Keratinocyte (primary cell): ENCODE measurements around the gene MINDY1.

ENCODE experiments used
- EZH2 ChIP-seq: IDR thresholded peaks from one replicate; pipeline ENCODE4 v1.6.1; 2012; ENCODE audit warnings: inconsistent platforms, mild to moderate bottlenecking, low read length, moderate library complexity
- TF ChIP-seq, protein P1 (sequence below), 3 experiments: IDR thresholded peaks in 1 of 3; conservative IDR thresholded peaks in 1 of 3; optimal IDR thresholded peaks in 1 of 3; 2 replicates in 2 of 3; 3 replicates in 1 of 3; pipeline versions ENCODE3 to v1.5.1; 2011; ENCODE audit warnings: low read length in 3 of 3, mild to moderate bottlenecking in 3 of 3, moderate library complexity in 2 of 3, control low read depth in 1 of 3, inconsistent platforms in 1 of 3; ENCODE audit not compliant: insufficient read depth in 2 of 3; ENCODE audit errors: extremely low read depth in 1 of 3

DNA sequence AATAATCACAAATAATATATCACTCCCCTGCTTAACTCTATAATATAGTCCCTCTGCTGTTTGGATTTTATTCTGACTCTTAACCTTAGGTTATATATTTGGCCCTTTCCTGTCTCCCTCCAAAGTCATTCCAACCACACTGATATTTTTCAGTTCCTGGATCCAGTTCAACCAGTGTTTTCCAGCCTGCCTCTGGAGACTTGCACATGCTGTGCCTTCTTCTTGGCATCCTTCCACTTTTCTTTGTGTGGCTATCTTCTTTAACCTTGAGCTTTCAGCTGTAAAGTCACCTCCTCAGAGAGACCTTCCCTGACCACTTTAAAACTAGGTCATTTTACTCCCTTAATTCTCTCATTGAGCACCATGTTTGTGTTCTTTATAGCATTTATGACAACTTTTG lies 51.4 kb downstream of the MINDY1 start:
- TF ChIP-seq, protein P1, sequence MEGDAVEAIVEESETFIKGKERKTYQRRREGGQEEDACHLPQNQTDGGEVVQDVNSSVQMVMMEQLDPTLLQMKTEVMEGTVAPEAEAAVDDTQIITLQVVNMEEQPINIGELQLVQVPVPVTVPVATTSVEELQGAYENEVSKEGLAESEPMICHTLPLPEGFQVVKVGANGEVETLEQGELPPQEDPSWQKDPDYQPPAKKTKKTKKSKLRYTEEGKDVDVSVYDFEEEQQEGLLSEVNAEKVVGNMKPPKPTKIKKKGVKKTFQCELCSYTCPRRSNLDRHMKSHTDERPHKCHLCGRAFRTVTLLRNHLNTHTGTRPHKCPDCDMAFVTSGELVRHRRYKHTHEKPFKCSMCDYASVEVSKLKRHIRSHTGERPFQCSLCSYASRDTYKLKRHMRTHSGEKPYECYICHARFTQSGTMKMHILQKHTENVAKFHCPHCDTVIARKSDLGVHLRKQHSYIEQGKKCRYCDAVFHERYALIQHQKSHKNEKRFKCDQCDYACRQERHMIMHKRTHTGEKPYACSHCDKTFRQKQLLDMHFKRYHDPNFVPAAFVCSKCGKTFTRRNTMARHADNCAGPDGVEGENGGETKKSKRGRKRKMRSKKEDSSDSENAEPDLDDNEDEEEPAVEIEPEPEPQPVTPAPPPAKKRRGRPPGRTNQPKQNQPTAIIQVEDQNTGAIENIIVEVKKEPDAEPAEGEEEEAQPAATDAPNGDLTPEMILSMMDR (optimal IDR thresholded peaks at IDR 0.05 in 1 of 3, IDR thresholded peaks at IDR 0.05 in 1 of 3, conservative IDR thresholded peaks at IDR 0.05 in 1 of 3; ENCODE audit: extremely low read depth in 1 of 3, insufficient read depth in 2 of 3, low read length in 3 of 3): no peak
- TF ChIP-seq EZH2: no peak
